Keratinocyte (primary cell): ENCODE results near the gene TINAGL1.

Source experiments
- CTCF ChIP-seq, 3 experiments: IDR thresholded peaks in 1 of 3; conservative IDR thresholded peaks in 1 of 3; optimal IDR thresholded peaks in 1 of 3; 2 replicates in 2 of 3; 3 replicates in 1 of 3; pipeline versions ENCODE3 to v1.5.1; 2011; ENCODE audit warnings: low read length in 3 of 3, mild to moderate bottlenecking in 3 of 3, moderate library complexity in 2 of 3, control low read depth in 1 of 3, inconsistent platforms in 1 of 3; ENCODE audit not compliant: insufficient read depth in 2 of 3; ENCODE audit errors: extremely low read depth in 1 of 3
- EZH2 ChIP-seq: IDR thresholded peaks from one replicate; pipeline ENCODE4 v1.6.1; 2012; ENCODE audit warnings: inconsistent platforms, mild to moderate bottlenecking, low read length, moderate library complexity

- TF ChIP-seq CTCF (optimal IDR thresholded peaks at IDR 0.05 in 1 of 3, IDR thresholded peaks at IDR 0.05 in 1 of 3, conservative IDR thresholded peaks at IDR 0.05 in 1 of 3; ENCODE audit: extremely low read depth in 1 of 3, insufficient read depth in 2 of 3, low read length in 3 of 3) (no peak), EZH2 (no peak)
Observed at GRCh38 chr1:31592132-31592531, 15.8 kb downstream of the TINAGL1 start.
